HepG2 (cell line): ENCODE results near the gene SH2D5. TPM values are rescaled to one million over a fixed set of nuclear protein-coding genes. Genes with fewer than 3 reads are reported as not detected.

Source experiments
- ATAC-seq: fragments of 200-7000 bp; cut with Tn5 transposase; 3 replicates; pipeline ENCODE4 v1.9.1; 2020; ENCODE audit warnings: mild to moderate bottlenecking, moderate library complexity
- BruUV-seq: library from RNA; stranded (reverse); fragments of 400-500 nt; replicated peaks from 2 replicates; lab custom pipeline; 2021; lab: Mats Ljungman, UMichigan
- CTCF ChIA-PET: fragments of 300-600 bp; formaldehyde crosslinking; extraction: SDS; loops from one replicate; lab custom pipeline; 2021; ENCODE audit warnings: low total read pairs, inconsistent platforms, low intra/inter-chr PET ratio; lab: Yijun Ruan, JAX
- POLR2A ChIA-PET: fragments of 350-600 bp; sonication (Branson Sonifier 250); formaldehyde crosslinking; loops from one replicate; lab custom pipeline; 2020; ENCODE audit warnings: antibody characterized with exemption, inconsistent platforms; lab: Yijun Ruan, JAX
- DNase-seq: peaks from one replicate; pipeline ENCODE4 v3.0.0-alpha.2; 2015; ENCODE audit warnings: low spot score
- FAIRE-seq: peaks from 3 replicates; lab custom pipeline; 2011; peaks lifted over from hg19 to GRCh38; lab: Jason Lieb, UNC
- H2AFZ ChIP-seq: one replicate; pipeline ENCODE4 v1.6.1; 2011; ENCODE audit warnings: low read length, inconsistent platforms
- H3K27ac ChIP-seq: fragments of 300-600 bp; 3 replicates; pipeline ENCODE4 v1.8.0; 2011; ENCODE audit warnings: mixed run types, mild to moderate bottlenecking, mixed read lengths, low read length, inconsistent platforms; ENCODE audit not compliant: insufficient read depth; ENCODE audit errors: extremely low read length
- H3K27me3 ChIP-seq, 2 experiments: fragments of 200-600 bp in 1 of 2; 2 replicates in 1 of 2; 3 replicates in 1 of 2; pipeline versions ENCODE4 v1.6.0 to v1.8.0; 2011; ENCODE audit warnings: low read length in 2 of 2, mild to moderate bottlenecking in 2 of 2, moderate library complexity in 2 of 2, inconsistent platforms in 1 of 2; ENCODE audit not compliant: insufficient read depth in 2 of 2, control insufficient read depth in 1 of 2
- H3K36me3 ChIP-seq, 2 experiments: fragments of 200-600 bp in 1 of 2; replicated peaks in 1 of 2; 2 replicates in 1 of 2; 3 replicates in 1 of 2; pipeline versions ENCODE4 v1.5.1 to v1.8.0; 2011; ENCODE audit warnings: low read length in 2 of 2, inconsistent platforms in 1 of 2; ENCODE audit not compliant: insufficient read depth in 2 of 2, control insufficient read depth in 1 of 2
- H3K4me1 ChIP-seq: 2 replicates; pipeline ENCODE4 v1.5.1; 2012; ENCODE audit warnings: low read length, inconsistent platforms; ENCODE audit not compliant: insufficient read depth
- H3K4me2 ChIP-seq: 2 replicates; pipeline ENCODE4 v1.6.0; 2011; ENCODE audit warnings: low read depth, low read length, inconsistent platforms
- H3K4me3 ChIP-seq, 3 experiments: fragments of 200-600 bp in 1 of 3; sonication (generic), shearing (Covaris generic) in 1 of 3; replicated peaks in 1 of 3; 2 replicates each; pipeline ENCODE4 v1.5.1; 2011 to 2016; ENCODE audit warnings: low read length in 3 of 3, inconsistent platforms in 2 of 3, low read depth in 2 of 3, mild to moderate bottlenecking in 2 of 3, control low read depth in 1 of 3, mixed read lengths in 1 of 3; ENCODE audit not compliant: insufficient read depth in 1 of 3
- H3K79me2 ChIP-seq: one replicate; pipeline ENCODE4 v1.6.1; 2011; ENCODE audit warnings: low read length, inconsistent platforms; ENCODE audit not compliant: insufficient read depth
- H3K9ac ChIP-seq: 2 replicates; pipeline ENCODE4 v1.6.0; 2011; ENCODE audit warnings: mild to moderate bottlenecking, low read depth, low read length, inconsistent platforms; ENCODE audit not compliant: insufficient read depth
- H3K9me3 ChIP-seq: 2 replicates; pipeline ENCODE4 v1.5.1; 2012; ENCODE audit warnings: mild to moderate bottlenecking, low read length
- H4K20me1 ChIP-seq: 2 replicates; pipeline ENCODE4 v1.6.0; 2011; ENCODE audit warnings: inconsistent platforms, mild to moderate bottlenecking, low read length, moderate library complexity; ENCODE audit not compliant: insufficient read depth
- ZNF768 ChIP-seq: sonication (generic); formaldehyde crosslinking; IDR thresholded peaks from 2 replicates; pipeline ENCODE4 v1.4.0; 2020; ENCODE audit warnings: missing genetic modification reagents
- WGBS: methylation state at CpG from one replicate; pipeline ENCODE4 v1.1.6; 2017; ENCODE audit warnings: low lambda C conversion rate; 5-methylcytosine and 5-hydroxymethylcytosine counted together
- in situ Hi-C: cut with HindIII; loops from 2 replicates; pipeline ENCODE4 v1.10.0; 2017; ENCODE audit warnings: low pct_unique_long_range_greater_than_20kb; ENCODE audit not compliant: extremely low pct_ligation_motif_present
- intact Hi-C: fragments of 100-400 bp; cut with micrococcal nuclease; formaldehyde crosslinking; loops from one replicate; pipeline ENCODE4 v1.10.0; 2022; ENCODE audit not compliant: unreplicated experiment
- polyA plus RNA-seq, 8 experiments: library from polyadenylated mRNA; depleted of rRNA in 3 of 8; stranded (reverse) in 7 of 8; unstranded in 1 of 8; fragments of >200 nt; fragmentation: Illumina TruSeq in 4 of 8; extraction: Trizol in 4 of 8; gene quantifications; 2 replicates each; pipeline versions ENCODE4 v1.2.1 to v1.2.3, GENCODE V29; 2011 to 2016; ENCODE audit warnings: low read depth in 4 of 8, missing spikeins in 1 of 8, mixed read lengths in 1 of 8; ENCODE audit not compliant: insufficient read depth in 1 of 8
- total RNA-seq, 5 experiments: library from RNA; depleted of rRNA; stranded (reverse); fragments of >200 nt; fragmentation: Illumina TruSeq; extraction: Trizol; gene quantifications; 2 replicates each; pipeline ENCODE4 v1.2.3, GENCODE V29; 2016; ENCODE audit warnings: low read depth in 1 of 5
- TF ChIP-seq, protein P1 (sequence below): sonication (generic); formaldehyde crosslinking; IDR thresholded peaks from 2 replicates; pipeline ENCODE4 v1.4.0; 2020; ENCODE audit warnings: missing genetic modification reagents
- TF ChIP-seq, protein P2 (sequence below), 2 experiments: fragments of 450-650 bp in 1 of 2; sonication (generic) in 1 of 2; formaldehyde crosslinking in 1 of 2; IDR thresholded peaks; 2 replicates each; pipeline versions ENCODE4 v1.6.1 to v1.8.0; 2016 to 2022; ENCODE audit warnings: antibody characterized with exemption in 1 of 2, mild to moderate bottlenecking in 1 of 2, missing genetic modification reagents in 1 of 2
- TF ChIP-seq, protein P3 (sequence below): sonication (generic); formaldehyde crosslinking; IDR thresholded peaks from 2 replicates; pipeline ENCODE4 v1.4.0; 2020; ENCODE audit warnings: missing genetic modification reagents

The SH2D5 gene
- total and polyA plus RNA-seq, 2 of the 13 experiments (the other 11 are each of a cell fraction or from before 2014, with no cell fraction given) = 1.2 to 3.4 TPM

DNA sequence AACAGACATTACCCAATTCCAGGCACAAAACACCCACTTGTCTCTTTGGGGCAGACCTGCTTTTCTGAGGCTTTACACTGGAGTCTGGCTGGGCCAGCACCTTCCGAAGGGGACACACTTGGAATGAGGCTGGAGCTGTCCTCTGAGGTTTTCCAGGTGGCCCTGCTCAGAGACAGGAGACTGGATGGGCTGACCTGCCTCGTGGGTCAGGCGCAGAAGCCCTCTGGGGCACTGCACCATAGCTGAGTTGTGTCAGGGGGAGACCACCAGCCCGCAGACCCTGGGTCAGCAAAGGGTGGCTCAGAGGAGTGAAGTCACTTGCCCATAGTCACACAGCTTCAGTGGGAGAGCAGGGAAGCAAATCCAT is 1.8 kb downstream of the SH2D5 start:
- Histone ChIP-seq H3K27me3 (peaks cover 5 to 21% of the 10 kb centered on the region in 2 experiments; a peak in 3 of 5 replicates), H3K4me3 (0 out of 6 replicates have a peak overlapping the region, but pooled peaks of 1 of the 3 experiments have one; percentile 3), H3K4me2 (peak overlapping the region; percentile 99; the same call in 1 of the 2 replicates), H3K4me1 (peaks cover 57% of the 10 kb centered on the region), H4K20me1 (no peaks in the 10 kb centered on the region), H3K79me2 (no peaks in the 10 kb centered on the region), H2AFZ (no peak overlapping the region), H3K36me3 (no peaks in the 10 kb centered on the region), H3K9ac (no peak overlapping the region), H3K9me3 (no peaks in the 10 kb centered on the region), H3K27ac (no peak overlapping the region)
- DNase-seq (no peak), ATAC-seq (no peak), FAIRE-seq (no peak)
- peak; percentile 99 for TF ChIP-seq ZNF768 (CRISPR knock-in tag)
- TF ChIP-seq, protein P1, sequence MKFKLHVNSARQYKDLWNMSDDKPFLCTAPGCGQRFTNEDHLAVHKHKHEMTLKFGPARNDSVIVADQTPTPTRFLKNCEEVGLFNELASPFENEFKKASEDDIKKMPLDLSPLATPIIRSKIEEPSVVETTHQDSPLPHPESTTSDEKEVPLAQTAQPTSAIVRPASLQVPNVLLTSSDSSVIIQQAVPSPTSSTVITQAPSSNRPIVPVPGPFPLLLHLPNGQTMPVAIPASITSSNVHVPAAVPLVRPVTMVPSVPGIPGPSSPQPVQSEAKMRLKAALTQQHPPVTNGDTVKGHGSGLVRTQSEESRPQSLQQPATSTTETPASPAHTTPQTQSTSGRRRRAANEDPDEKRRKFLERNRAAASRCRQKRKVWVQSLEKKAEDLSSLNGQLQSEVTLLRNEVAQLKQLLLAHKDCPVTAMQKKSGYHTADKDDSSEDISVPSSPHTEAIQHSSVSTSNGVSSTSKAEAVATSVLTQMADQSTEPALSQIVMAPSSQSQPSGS (CRISPR knock-in tag) = no peak
- in situ Hi-C loops = no loop called here
- no TSS peak for BruUV-seq
- 60% methylated on average over 4 of the region's 4 CpGs for WGBS
- CTCF ChIA-PET = no interaction called here
- intact Hi-C loops = no loop called here
- POLR2A ChIA-PET = interaction anchor here (1.7 kb wide), 1 partner anchor 56 kb away, joined by 4 read pairs; the partner anchor contains the start of gene HP1BP3

DNA sequence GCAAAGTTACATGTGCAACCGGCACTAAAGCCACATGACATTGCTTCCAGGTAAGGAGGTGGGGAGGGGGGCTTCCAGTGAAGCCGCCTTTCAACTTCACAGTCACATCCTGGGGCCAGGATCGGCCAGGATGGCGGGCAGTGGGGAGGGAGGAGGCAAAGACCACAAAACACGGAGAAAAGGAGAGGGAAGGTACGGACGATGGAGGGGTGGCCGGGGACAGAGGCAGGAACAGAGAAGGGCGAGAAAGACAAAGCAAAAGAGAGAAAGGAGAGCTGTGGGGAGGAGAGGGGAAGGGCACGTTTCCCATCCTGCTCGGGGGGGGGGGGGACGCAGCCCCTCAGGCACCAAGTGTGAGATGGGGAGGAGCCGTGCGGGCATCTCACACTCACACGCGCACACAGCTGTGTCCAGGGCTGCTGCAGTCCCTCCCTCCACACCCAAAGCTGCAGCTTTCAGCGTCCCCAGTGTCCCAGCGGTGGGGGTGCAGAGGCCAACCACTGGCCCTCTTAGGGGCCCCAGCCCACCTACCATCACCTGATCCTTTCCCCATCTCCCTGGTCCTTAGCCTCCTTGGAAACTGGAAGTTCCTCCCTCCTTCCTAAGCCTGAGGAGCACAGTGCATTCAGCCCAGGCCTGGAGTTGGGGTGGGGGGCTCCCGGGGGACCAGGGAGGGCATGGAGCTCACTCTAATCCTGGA is 2.4 kb downstream of the SH2D5 start:
- ChIA-PET POLR2A (interaction anchor here (1.7 kb wide), 1 partner anchor 57 kb away, joined by 4 read pairs; the partner anchor contains the start of gene HP1BP3), CTCF (no interaction called here)
- Histone ChIP-seq H3K36me3 (no peaks in the 10 kb centered on the region), H3K4me2 (peak overlapping the region; percentile 64), H2AFZ (no peak overlapping the region), H4K20me1 (no peaks in the 10 kb centered on the region), H3K27ac (no peak overlapping the region), H3K9ac (no peak overlapping the region), H3K4me1 (peaks cover 57% of the 10 kb centered on the region), H3K27me3 (peaks cover 5 to 21% of the 10 kb centered on the region in 2 experiments; a peak in 3 of 5 replicates), H3K9me3 (no peaks in the 10 kb centered on the region), H3K4me3 (peak overlapping the region in 2 of 3 experiments; percentile 3 to 37; a peak in 2 of 6 replicates), H3K79me2 (no peaks in the 10 kb centered on the region)
- no TSS peak for BruUV-seq
- WGBS = 13% methylated on average over 14 of the region's 19 CpGs
- ATAC-seq = no peak
- intact Hi-C loops = no loop called here
- in situ Hi-C loops = no loop called here
- TF ChIP-seq, protein P2, sequence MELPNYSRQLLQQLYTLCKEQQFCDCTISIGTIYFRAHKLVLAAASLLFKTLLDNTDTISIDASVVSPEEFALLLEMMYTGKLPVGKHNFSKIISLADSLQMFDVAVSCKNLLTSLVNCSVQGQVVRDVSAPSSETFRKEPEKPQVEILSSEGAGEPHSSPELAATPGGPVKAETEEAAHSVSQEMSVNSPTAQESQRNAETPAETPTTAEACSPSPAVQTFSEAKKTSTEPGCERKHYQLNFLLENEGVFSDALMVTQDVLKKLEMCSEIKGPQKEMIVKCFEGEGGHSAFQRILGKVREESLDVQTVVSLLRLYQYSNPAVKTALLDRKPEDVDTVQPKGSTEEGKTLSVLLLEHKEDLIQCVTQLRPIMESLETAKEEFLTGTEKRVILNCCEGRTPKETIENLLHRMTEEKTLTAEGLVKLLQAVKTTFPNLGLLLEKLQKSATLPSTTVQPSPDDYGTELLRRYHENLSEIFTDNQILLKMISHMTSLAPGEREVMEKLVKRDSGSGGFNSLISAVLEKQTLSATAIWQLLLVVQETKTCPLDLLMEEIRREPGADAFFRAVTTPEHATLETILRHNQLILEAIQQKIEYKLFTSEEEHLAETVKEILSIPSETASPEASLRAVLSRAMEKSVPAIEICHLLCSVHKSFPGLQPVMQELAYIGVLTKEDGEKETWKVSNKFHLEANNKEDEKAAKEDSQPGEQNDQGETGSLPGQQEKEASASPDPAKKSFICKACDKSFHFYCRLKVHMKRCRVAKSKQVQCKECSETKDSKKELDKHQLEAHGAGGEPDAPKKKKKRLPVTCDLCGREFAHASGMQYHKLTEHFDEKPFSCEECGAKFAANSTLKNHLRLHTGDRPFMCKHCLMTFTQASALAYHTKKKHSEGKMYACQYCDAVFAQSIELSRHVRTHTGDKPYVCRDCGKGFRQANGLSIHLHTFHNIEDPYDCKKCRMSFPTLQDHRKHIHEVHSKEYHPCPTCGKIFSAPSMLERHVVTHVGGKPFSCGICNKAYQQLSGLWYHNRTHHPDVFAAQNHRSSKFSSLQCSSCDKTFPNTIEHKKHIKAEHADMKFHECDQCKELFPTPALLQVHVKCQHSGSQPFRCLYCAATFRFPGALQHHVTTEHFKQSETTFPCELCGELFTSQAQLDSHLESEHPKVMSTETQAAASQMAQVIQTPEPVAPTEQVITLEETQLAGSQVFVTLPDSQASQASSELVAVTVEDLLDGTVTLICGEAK (IDR thresholded peaks at IDR 0.05) = no peak
- TF ChIP-seq, protein P2 (CRISPR knock-in tag; IDR thresholded peaks at IDR 0.05) = no peak
- TF ChIP-seq, protein P3, sequence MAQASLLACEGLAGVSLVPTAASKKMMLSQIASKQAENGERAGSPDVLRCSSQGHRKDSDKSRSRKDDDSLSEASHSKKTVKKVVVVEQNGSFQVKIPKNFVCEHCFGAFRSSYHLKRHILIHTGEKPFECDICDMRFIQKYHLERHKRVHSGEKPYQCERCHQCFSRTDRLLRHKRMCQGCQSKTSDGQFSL (CRISPR knock-in tag) = peak; percentile 19; the same call in 1 of the 2 replicates
- no peak for DNase-seq
- no peak for FAIRE-seq
